ENCODE data around the gene EPB41L4B. TPM values are rescaled to one million over a fixed set of nuclear protein-coding genes. Genes with fewer than 3 reads are reported as not detected.

EPB41L4B gene
- total RNA-seq, 2 donors from 2014 or later = 6.4 to 6.6 TPM

DNA sequence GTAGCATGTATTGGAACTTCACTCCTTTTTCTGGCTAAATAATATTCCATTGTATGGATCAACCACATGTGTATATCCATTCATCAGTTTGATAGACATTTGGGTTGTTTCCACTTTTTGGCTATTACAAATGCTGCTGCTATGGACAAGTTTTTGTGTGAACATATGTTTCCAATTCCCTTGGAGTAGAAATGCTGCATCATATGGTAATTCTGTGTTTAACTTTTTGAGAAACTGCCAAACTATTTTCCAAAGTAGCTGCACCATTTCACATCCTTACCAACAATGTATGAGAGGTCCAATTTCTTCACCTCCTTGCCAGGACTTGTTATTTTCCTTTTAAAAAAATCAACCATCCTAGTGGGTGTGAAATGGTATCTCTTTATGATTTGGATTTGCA, 162.2 kb downstream of the EPB41L4B start:
- Histone ChIP-seq H3K27ac (ENCODE audit: low read depth, low read length) (no peak overlapping the region), H3K4me1 (ENCODE audit: control insufficient read depth, insufficient read depth, low read length) (peaks cover 3% of the 10 kb centered on the region), H3K36me3 (ENCODE audit: control insufficient read depth, insufficient read depth, low read length) (no peaks in the 10 kb centered on the region), H3K4me3 (ENCODE audit: low read length) (no peak overlapping the region), H3K9me3 (ENCODE audit: control insufficient read depth, low read length) (peaks cover 3% of the 10 kb centered on the region), H3K27me3 (ENCODE audit: control insufficient read depth, insufficient read depth, low read length, poor library complexity, severe bottlenecking) (peaks cover 15% of the 10 kb centered on the region), H3K9ac (ENCODE audit: extremely low read depth, low read length, poor library complexity, severe bottlenecking) (no peak overlapping the region)
- Mint-ChIP-seq H3K4me3 (no peak overlapping the region), H3K27me3 (ENCODE audit: insufficient read depth) (peaks cover 9% of the 10 kb centered on the region), H3K27ac (no peak overlapping the region), H3K36me3 (ENCODE audit: low read depth) (no peaks in the 10 kb centered on the region), H3K4me1 (no peaks in the 10 kb centered on the region), H3K9me3 (peaks cover 11% of the 10 kb centered on the region)
- no peak for DNase-seq
- TF ChIP-seq, protein P1, sequence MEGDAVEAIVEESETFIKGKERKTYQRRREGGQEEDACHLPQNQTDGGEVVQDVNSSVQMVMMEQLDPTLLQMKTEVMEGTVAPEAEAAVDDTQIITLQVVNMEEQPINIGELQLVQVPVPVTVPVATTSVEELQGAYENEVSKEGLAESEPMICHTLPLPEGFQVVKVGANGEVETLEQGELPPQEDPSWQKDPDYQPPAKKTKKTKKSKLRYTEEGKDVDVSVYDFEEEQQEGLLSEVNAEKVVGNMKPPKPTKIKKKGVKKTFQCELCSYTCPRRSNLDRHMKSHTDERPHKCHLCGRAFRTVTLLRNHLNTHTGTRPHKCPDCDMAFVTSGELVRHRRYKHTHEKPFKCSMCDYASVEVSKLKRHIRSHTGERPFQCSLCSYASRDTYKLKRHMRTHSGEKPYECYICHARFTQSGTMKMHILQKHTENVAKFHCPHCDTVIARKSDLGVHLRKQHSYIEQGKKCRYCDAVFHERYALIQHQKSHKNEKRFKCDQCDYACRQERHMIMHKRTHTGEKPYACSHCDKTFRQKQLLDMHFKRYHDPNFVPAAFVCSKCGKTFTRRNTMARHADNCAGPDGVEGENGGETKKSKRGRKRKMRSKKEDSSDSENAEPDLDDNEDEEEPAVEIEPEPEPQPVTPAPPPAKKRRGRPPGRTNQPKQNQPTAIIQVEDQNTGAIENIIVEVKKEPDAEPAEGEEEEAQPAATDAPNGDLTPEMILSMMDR (conservative IDR thresholded peaks at IDR 0.05) = no peak

DNA sequence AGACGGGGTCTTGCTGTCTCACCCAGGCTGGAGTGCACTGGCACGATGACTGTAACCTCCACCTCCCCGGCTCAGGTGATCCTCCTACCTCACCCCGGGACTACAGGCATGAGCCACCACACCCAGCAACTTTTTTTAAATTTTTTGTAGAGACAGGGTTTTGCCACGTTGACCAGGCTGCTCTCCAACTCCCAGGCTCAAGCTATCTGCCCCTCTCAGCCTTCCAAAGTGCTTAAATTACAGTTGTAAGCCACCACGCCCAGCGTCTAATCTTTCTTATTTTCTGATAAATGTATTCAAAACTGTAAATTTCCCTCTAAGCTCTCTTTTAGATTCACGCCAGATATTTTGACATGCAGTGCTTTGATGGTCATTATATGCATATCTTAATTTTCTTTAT, 164.2 kb downstream of the EPB41L4B start:
- Histone ChIP-seq H3K4me3 (ENCODE audit: low read length) (no peak overlapping the region), H3K27ac (ENCODE audit: low read depth, low read length) (no peak overlapping the region), H3K9ac (ENCODE audit: extremely low read depth, low read length, poor library complexity, severe bottlenecking) (no peak overlapping the region), H3K9me3 (ENCODE audit: control insufficient read depth, low read length) (peaks cover 13% of the 10 kb centered on the region), H3K27me3 (ENCODE audit: control insufficient read depth, insufficient read depth, low read length, poor library complexity, severe bottlenecking) (no peaks in the 10 kb centered on the region), H3K4me1 (ENCODE audit: control insufficient read depth, insufficient read depth, low read length) (peaks cover 3% of the 10 kb centered on the region), H3K36me3 (ENCODE audit: control insufficient read depth, insufficient read depth, low read length) (no peaks in the 10 kb centered on the region)
- H3K9me3 Mint-ChIP-seq = peaks cover 27% of the 10 kb centered on the region
- no peaks in the 10 kb centered on the region for H3K4me1 Mint-ChIP-seq
- 64 to 83% methylated on average over 4 to 7 of the region's 8 CpGs for WGBS, 2 experiments (ENCODE audit: insufficient coverage in 1 of 2, insufficient read length in 1 of 2)
- no peak overlapping the region for H3K27ac Mint-ChIP-seq
- H3K36me3 Mint-ChIP-seq (ENCODE audit: low read depth) = no peaks in the 10 kb centered on the region
- no peak overlapping the region for H3K4me3 Mint-ChIP-seq
- TF ChIP-seq, protein P1 (conservative IDR thresholded peaks at IDR 0.05) = no peak
- peaks cover 7% of the 10 kb centered on the region for H3K27me3 Mint-ChIP-seq (ENCODE audit: insufficient read depth)
- no peak for DNase-seq

DNA sequence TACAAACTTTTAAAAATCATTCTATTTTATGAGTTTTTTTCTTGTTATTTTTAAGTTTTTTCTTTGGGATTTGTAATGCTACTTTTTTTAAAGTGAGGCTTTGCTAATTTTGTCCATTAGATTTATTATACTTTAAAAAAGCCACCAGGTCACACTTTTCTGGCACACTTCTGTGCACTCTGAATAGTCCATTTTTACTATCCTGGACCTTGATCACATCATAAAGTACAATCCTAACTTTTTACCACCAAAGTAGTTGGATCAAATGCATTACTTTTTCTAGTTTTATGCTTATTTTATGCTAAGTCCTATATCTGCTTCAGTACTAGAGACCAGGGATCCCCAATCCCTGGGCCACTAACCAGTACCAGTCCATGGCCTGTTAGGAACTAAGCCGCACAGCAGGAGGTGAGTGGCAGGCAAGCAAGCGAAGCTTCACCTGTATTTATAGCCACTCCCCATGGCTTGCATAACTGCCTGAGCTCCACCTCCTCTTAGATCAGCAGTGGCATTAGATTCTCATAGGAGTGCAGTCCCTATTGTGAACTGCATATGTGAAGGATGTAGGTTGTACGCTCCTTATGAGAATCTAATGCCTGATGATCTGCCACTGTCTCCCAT, 169.8 kb downstream of the EPB41L4B start:
- Mint-ChIP-seq H3K9me3 (peaks cover 29% of the 10 kb centered on the region), H3K27ac (no peak overlapping the region), H3K4me3 (no peak overlapping the region), H3K36me3 (ENCODE audit: low read depth) (no peaks in the 10 kb centered on the region), H3K27me3 (ENCODE audit: insufficient read depth) (peaks cover 8% of the 10 kb centered on the region), H3K4me1 (no peaks in the 10 kb centered on the region)
- TF ChIP-seq, protein P1 (conservative IDR thresholded peaks at IDR 0.05) = no peak
- no peaks in the 10 kb centered on the region for H3K36me3 ChIP-seq (ENCODE audit: control insufficient read depth, insufficient read depth, low read length)
- no peaks in the 10 kb centered on the region for H3K4me1 ChIP-seq (ENCODE audit: control insufficient read depth, insufficient read depth, low read length)
- H3K9ac ChIP-seq (ENCODE audit: extremely low read depth, low read length, poor library complexity, severe bottlenecking) = no peak overlapping the region
- H3K27me3 ChIP-seq (ENCODE audit: control insufficient read depth, insufficient read depth, low read length, poor library complexity, severe bottlenecking) = no peaks in the 10 kb centered on the region
- H3K27ac ChIP-seq (ENCODE audit: low read depth, low read length) = no peak overlapping the region
- H3K9me3 ChIP-seq (ENCODE audit: control insufficient read depth, low read length) = peaks cover 16% of the 10 kb centered on the region
- 91% methylated on average over 2 of the region's 3 CpGs; no CpG with 5 or more reads in 1 of the 2 experiments for WGBS, 2 experiments (ENCODE audit: insufficient coverage in 1 of 2, insufficient read length in 1 of 2)
- no peak overlapping the region for H3K4me3 ChIP-seq (ENCODE audit: low read length)
- no peak for DNase-seq
